ENCODE data around the gene KCTD12.

Gene KCTD12

DNA sequence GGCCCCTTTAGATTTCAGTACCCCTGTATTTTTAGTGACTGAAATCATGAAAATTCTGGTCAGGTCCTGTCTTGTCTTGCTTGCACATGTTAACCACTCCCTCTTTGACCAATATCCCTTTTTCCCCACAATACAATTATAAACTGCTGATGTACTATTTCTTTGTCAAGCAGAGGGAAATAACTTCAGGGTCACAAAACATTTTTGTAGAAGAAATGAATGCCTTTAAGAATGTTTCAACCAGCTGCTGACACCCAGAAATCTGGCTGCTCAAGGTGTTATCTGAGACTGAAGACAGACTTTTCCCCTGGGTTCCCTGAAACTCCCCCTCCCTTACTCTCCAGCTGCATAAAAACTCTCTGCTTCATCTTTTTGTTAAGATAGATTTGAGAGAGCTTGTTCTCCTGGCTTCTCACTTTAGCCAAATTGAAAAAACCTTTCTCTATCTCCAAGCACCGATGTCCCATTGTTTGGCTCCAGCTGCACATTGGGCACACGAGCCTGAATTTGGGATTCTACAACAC lies 43.7 kb upstream of the KCTD12 start:
- DNase-seq = no peak
- no peaks in the 10 kb centered on the region for H3K4me1 ChIP-seq (ENCODE audit: low read length)
- H3K4me3 ChIP-seq (ENCODE audit: low read length) = no peak overlapping the region
- no peaks in the 10 kb centered on the region for H3K36me3 ChIP-seq (replicated peaks; ENCODE audit: insufficient read depth, low read length)
- no peak overlapping the region for H3K27ac ChIP-seq (ENCODE audit: low read length)
- no peaks in the 10 kb centered on the region for H3F3A ChIP-seq (ENCODE audit: insufficient read depth, low read length)
- TF ChIP-seq EZH2phosphoT487 (IDR thresholded peaks at IDR 0.05; ENCODE audit: low read length) (no peak), EZH2 (optimal IDR thresholded peaks at IDR 0.05; ENCODE audit: low read depth, low read length) (no peak)
- TF ChIP-seq, protein P1, sequence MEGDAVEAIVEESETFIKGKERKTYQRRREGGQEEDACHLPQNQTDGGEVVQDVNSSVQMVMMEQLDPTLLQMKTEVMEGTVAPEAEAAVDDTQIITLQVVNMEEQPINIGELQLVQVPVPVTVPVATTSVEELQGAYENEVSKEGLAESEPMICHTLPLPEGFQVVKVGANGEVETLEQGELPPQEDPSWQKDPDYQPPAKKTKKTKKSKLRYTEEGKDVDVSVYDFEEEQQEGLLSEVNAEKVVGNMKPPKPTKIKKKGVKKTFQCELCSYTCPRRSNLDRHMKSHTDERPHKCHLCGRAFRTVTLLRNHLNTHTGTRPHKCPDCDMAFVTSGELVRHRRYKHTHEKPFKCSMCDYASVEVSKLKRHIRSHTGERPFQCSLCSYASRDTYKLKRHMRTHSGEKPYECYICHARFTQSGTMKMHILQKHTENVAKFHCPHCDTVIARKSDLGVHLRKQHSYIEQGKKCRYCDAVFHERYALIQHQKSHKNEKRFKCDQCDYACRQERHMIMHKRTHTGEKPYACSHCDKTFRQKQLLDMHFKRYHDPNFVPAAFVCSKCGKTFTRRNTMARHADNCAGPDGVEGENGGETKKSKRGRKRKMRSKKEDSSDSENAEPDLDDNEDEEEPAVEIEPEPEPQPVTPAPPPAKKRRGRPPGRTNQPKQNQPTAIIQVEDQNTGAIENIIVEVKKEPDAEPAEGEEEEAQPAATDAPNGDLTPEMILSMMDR (IDR thresholded peaks at IDR 0.05; ENCODE audit: low read length) = no peak
- no peaks in the 10 kb centered on the region for H3K79me2 ChIP-seq (ENCODE audit: low read length)
- no peak overlapping the region for H2AFZ ChIP-seq (ENCODE audit: low read length)
- no peaks in the 10 kb centered on the region for H4K20me1 ChIP-seq (ENCODE audit: insufficient read depth, low read length)
- no peaks in the 10 kb centered on the region for H3K9me3 ChIP-seq (replicated peaks; ENCODE audit: insufficient read depth, low read length)
- H3K4me2 ChIP-seq (ENCODE audit: low read depth, low read length) = no peak overlapping the region
- H3K27me3 ChIP-seq (replicated peaks; ENCODE audit: insufficient read depth, low read length) = no peaks in the 10 kb centered on the region
- H3K9ac ChIP-seq (ENCODE audit: low read length) = no peak overlapping the region
- H3K9me2 ChIP-seq (replicated peaks; ENCODE audit: insufficient read depth, low read length) = no peaks in the 10 kb centered on the region

DNA sequence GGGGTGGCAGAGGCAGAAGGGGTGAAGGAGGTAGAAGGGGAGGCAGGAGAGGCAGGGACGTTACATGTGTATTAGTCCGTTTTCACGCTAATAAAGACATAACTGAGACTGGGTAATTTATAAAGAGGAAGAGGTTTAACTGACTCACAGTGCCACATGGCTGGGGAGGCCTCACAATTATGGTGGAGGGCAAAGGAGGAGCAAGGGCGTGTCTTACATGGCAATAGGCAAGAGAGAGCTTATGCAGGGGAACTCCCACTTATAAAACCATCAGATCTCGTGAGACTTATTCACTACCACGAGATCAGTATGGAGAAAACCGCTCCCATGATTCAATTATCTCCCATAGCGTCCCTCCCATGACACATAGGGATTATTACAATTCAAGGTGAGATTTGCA lies 43.1 kb upstream of the KCTD12 start:
- TF ChIP-seq EZH2 (optimal IDR thresholded peaks at IDR 0.05; ENCODE audit: low read depth, low read length) (no peak), EZH2phosphoT487 (IDR thresholded peaks at IDR 0.05; ENCODE audit: low read length) (no peak)
- TF ChIP-seq, protein P1 (IDR thresholded peaks at IDR 0.05; ENCODE audit: low read length) = no peak
- H3F3A ChIP-seq (ENCODE audit: insufficient read depth, low read length) = no peaks in the 10 kb centered on the region
- H3K9ac ChIP-seq (ENCODE audit: low read length) = no peak overlapping the region
- H3K36me3 ChIP-seq (replicated peaks; ENCODE audit: insufficient read depth, low read length) = no peaks in the 10 kb centered on the region
- no peak overlapping the region for H2AFZ ChIP-seq (ENCODE audit: low read length)
- H3K4me1 ChIP-seq (ENCODE audit: low read length) = no peaks in the 10 kb centered on the region
- H3K4me2 ChIP-seq (ENCODE audit: low read depth, low read length) = no peak overlapping the region
- no peaks in the 10 kb centered on the region for H3K27me3 ChIP-seq (replicated peaks; ENCODE audit: insufficient read depth, low read length)
- H3K4me3 ChIP-seq (ENCODE audit: low read length) = no peak overlapping the region
- H3K79me2 ChIP-seq (ENCODE audit: low read length) = no peaks in the 10 kb centered on the region
- no peak for DNase-seq
- no peaks in the 10 kb centered on the region for H3K9me2 ChIP-seq (replicated peaks; ENCODE audit: insufficient read depth, low read length)
- no peaks in the 10 kb centered on the region for H3K9me3 ChIP-seq (replicated peaks; ENCODE audit: insufficient read depth, low read length)
- no peak overlapping the region for H3K27ac ChIP-seq (ENCODE audit: low read length)
- H4K20me1 ChIP-seq (ENCODE audit: insufficient read depth, low read length) = no peaks in the 10 kb centered on the region

DNA sequence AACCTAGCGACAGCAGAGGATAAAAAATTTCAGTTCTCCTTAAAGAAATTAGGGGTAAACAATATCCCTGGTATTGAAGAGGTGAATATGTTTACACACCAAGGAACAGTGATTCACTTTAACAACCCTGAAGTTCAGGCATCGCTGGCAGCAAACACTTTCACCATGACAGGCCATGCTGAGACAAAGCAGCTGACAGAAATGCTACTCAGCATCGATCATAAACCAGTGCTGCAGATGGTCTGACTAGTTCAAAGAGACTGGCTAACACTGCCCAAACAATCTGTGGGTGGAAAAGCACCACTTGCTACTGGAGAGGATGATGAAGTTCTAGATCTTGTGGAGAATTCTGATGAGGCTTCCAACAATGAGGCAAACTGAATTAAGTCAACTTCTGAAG lies 42.3 kb upstream of the KCTD12 start:
- Histone ChIP-seq H3K79me2 (ENCODE audit: low read length) (no peaks in the 10 kb centered on the region), H3F3A (ENCODE audit: insufficient read depth, low read length) (no peaks in the 10 kb centered on the region), H3K9ac (ENCODE audit: low read length) (no peak overlapping the region), H3K27me3 (replicated peaks; ENCODE audit: insufficient read depth, low read length) (no peaks in the 10 kb centered on the region), H2AFZ (ENCODE audit: low read length) (no peak overlapping the region), H3K27ac (ENCODE audit: low read length) (no peak overlapping the region), H3K9me3 (replicated peaks; ENCODE audit: insufficient read depth, low read length) (no peaks in the 10 kb centered on the region), H3K9me2 (replicated peaks; ENCODE audit: insufficient read depth, low read length) (no peaks in the 10 kb centered on the region), H3K36me3 (replicated peaks; ENCODE audit: insufficient read depth, low read length) (no peaks in the 10 kb centered on the region), H3K4me1 (ENCODE audit: low read length) (no peaks in the 10 kb centered on the region), H3K4me3 (ENCODE audit: low read length) (no peak overlapping the region), H4K20me1 (ENCODE audit: insufficient read depth, low read length) (no peaks in the 10 kb centered on the region), H3K4me2 (ENCODE audit: low read depth, low read length) (no peak overlapping the region)
- no peak for TF ChIP-seq EZH2phosphoT487 (IDR thresholded peaks at IDR 0.05; ENCODE audit: low read length)
- TF ChIP-seq EZH2 (optimal IDR thresholded peaks at IDR 0.05; ENCODE audit: low read depth, low read length) = no peak
- TF ChIP-seq, protein P1 (IDR thresholded peaks at IDR 0.05; ENCODE audit: low read length) = no peak
- DNase-seq = no peak
